IMR-90 (cell line): ENCODE data around the gene SEC24D. TPM values are rescaled to one million over a fixed set of nuclear protein-coding genes. Genes with fewer than 3 reads are reported as not detected.

Experiments used
- ATAC-seq: fragments of 200-7000 bp; cut with Tn5 transposase; 2 replicates; pipeline ENCODE4 v1.9.1; 2020; ENCODE audit warnings: low read depth, mild to moderate bottlenecking, moderate library complexity
- BruUV-seq: library from RNA; stranded (reverse); fragments of 400-500 nt; replicated peaks from 2 replicates; lab custom pipeline; 2021; lab: Mats Ljungman, UMichigan
- CTCF ChIA-PET: fragments of 300-600 bp; formaldehyde crosslinking; extraction: SDS; loops from one replicate; lab custom pipeline; 2021; ENCODE audit warnings: antibody characterized with exemption; lab: Yijun Ruan, JAX
- POLR2A ChIA-PET: fragments of 300-600 bp; sonication (Branson Sonifier 250); formaldehyde crosslinking; loops from one replicate; lab custom pipeline; 2022; ENCODE audit warnings: antibody characterized with exemption; ENCODE audit not compliant: unreplicated experiment; lab: Charles Lee
- DNase-seq: peaks from one replicate; pipeline ENCODE4 v3.0.0; 2013
- H2AFZ ChIP-seq: replicated peaks from 2 replicates; pipeline ENCODE3; 2013; ENCODE audit warnings: low read length, mild to moderate bottlenecking; ENCODE audit not compliant: poor library complexity
- H2AK5ac ChIP-seq: 2 replicates; pipeline ENCODE4 v1.6.1; 2013; ENCODE audit warnings: low read depth, low read length, inconsistent platforms
- H2AK9ac ChIP-seq: replicated peaks from 2 replicates; pipeline ENCODE3; 2013; ENCODE audit warnings: mild to moderate bottlenecking, low read depth, low read length, moderate library complexity; ENCODE audit not compliant: poor library complexity
- H2BK120ac ChIP-seq: 2 replicates; pipeline ENCODE4 v1.6.1; 2013; ENCODE audit warnings: low read depth, low read length, inconsistent platforms
- H2BK15ac ChIP-seq: 3 replicates; pipeline ENCODE4 v1.6.1; 2013; ENCODE audit warnings: low read depth, low read length, inconsistent platforms
- H2BK20ac ChIP-seq: 2 replicates; pipeline ENCODE4 v1.6.1; 2013; ENCODE audit warnings: low read depth, mild to moderate bottlenecking, inconsistent platforms, low read length, moderate library complexity
- H2BK5ac ChIP-seq: 2 replicates; pipeline ENCODE4 v1.6.1; 2013; ENCODE audit warnings: mild to moderate bottlenecking, low read depth, low read length, inconsistent platforms; ENCODE audit not compliant: poor library complexity, severe bottlenecking
- H3K14ac ChIP-seq: replicated peaks from 2 replicates; pipeline ENCODE4 v1.6.1; 2013; ENCODE audit warnings: low read depth, low read length, inconsistent platforms
- H3K18ac ChIP-seq: 2 replicates; pipeline ENCODE4 v1.6.1; 2013; ENCODE audit warnings: low read depth, low read length, control low read depth
- H3K23ac ChIP-seq: 2 replicates; pipeline ENCODE4 v1.6.1; 2013; ENCODE audit warnings: low read depth, low read length, inconsistent platforms
- H3K27ac ChIP-seq: 2 replicates; pipeline ENCODE4 v1.5.1; 2013; ENCODE audit warnings: mild to moderate bottlenecking, control low read depth, low read length; ENCODE audit not compliant: insufficient read depth
- H3K27me3 ChIP-seq: 2 replicates; pipeline ENCODE4 v1.6.1; 2013; ENCODE audit warnings: low read length; ENCODE audit not compliant: control insufficient read depth, insufficient read depth
- H3K36me3 ChIP-seq: 2 replicates; pipeline ENCODE4 v1.6.1; 2013; ENCODE audit warnings: low read length, mixed read lengths; ENCODE audit not compliant: control insufficient read depth, insufficient read depth
- H3K4ac ChIP-seq: 2 replicates; pipeline ENCODE4 v1.6.1; 2013; ENCODE audit warnings: low read depth, low read length, inconsistent platforms
- H3K4me1 ChIP-seq: 2 replicates; pipeline ENCODE4 v1.6.1; 2013; ENCODE audit warnings: low read length, mixed read lengths; ENCODE audit not compliant: control insufficient read depth, insufficient read depth
- H3K4me2 ChIP-seq: 2 replicates; pipeline ENCODE4 v1.6.1; 2013; ENCODE audit warnings: low read depth, mild to moderate bottlenecking, control low read depth, low read length, moderate library complexity
- H3K4me3 ChIP-seq: 2 replicates; pipeline ENCODE4 v1.5.1; 2013; ENCODE audit warnings: low read depth, mild to moderate bottlenecking, control low read depth, low read length, moderate library complexity; ENCODE audit not compliant: insufficient read depth
- H3K56ac ChIP-seq: 2 replicates; pipeline ENCODE4 v1.6.1; 2013; ENCODE audit warnings: low read length, inconsistent platforms; ENCODE audit not compliant: insufficient read depth; ENCODE audit errors: extremely low read depth
- H3K79me1 ChIP-seq, 2 experiments: 2 replicates each; pipeline ENCODE4 v1.6.1; 2013; ENCODE audit warnings: low read length in 2 of 2, inconsistent platforms in 1 of 2, low read depth in 1 of 2
- H3K9ac ChIP-seq: 2 replicates; pipeline ENCODE4 v1.6.1; 2013; ENCODE audit warnings: low read depth, low read length, control low read depth
- H3K9me1 ChIP-seq: 2 replicates; pipeline ENCODE4 v1.6.1; 2013; ENCODE audit warnings: low read length, inconsistent platforms; ENCODE audit not compliant: insufficient read depth
- H3K9me3 ChIP-seq: 2 replicates; pipeline ENCODE4 v1.6.1; 2013; ENCODE audit warnings: low read length; ENCODE audit not compliant: control insufficient read depth, insufficient read depth
- H4K20me1 ChIP-seq: 2 replicates; pipeline ENCODE4 v1.6.1; 2013; ENCODE audit warnings: low read length, inconsistent platforms; ENCODE audit not compliant: insufficient read depth
- H4K5ac ChIP-seq: 2 replicates; pipeline ENCODE4 v1.6.1; 2013; ENCODE audit warnings: mild to moderate bottlenecking, low read depth, low read length, control low read depth
- H4K8ac ChIP-seq, 2 experiments: 2 replicates each; pipeline ENCODE4 v1.6.1; 2013; ENCODE audit warnings: low read depth in 2 of 2, low read length in 2 of 2, control low read depth in 1 of 2, inconsistent platforms in 1 of 2
- H4K91ac ChIP-seq: 2 replicates; pipeline ENCODE4 v1.6.1; 2013; ENCODE audit warnings: low read depth, low read length, inconsistent platforms; ENCODE audit not compliant: insufficient read depth
- BHLHE40 ChIP-seq: fragments of 150-350 bp; IDR thresholded peaks from 2 replicates; pipeline ENCODE4 v1.6.1; 2016; ENCODE audit warnings: mild to moderate bottlenecking, low read depth, low read length
- CEBPB ChIP-seq: IDR thresholded peaks from 2 replicates; pipeline ENCODE4 v1.6.1; 2012; ENCODE audit warnings: low read depth, low read length, improper control_type of control experiment
- CHD1 ChIP-seq: IDR thresholded peaks from 2 replicates; pipeline ENCODE4 v1.6.1; 2012; ENCODE audit warnings: low read depth, low read length, improper control_type of control experiment
- CTCF ChIP-seq: conservative IDR thresholded peaks from 2 replicates; pipeline ENCODE4 v1.5.1; 2012; ENCODE audit warnings: mild to moderate bottlenecking, low read depth, low read length, improper control_type of control experiment
- FOS ChIP-seq: fragments of 150-350 bp; IDR thresholded peaks from 2 replicates; pipeline ENCODE4 v1.6.1; 2016; ENCODE audit warnings: low read depth, low read length
- MAFK ChIP-seq: IDR thresholded peaks from 2 replicates; pipeline ENCODE4 v1.6.1; 2012; ENCODE audit warnings: low read depth, low read length, improper control_type of control experiment
- MAZ ChIP-seq: IDR thresholded peaks from 2 replicates; pipeline ENCODE4 v1.6.1; 2012; ENCODE audit warnings: low read depth, mild to moderate bottlenecking, low read length, improper control_type of control experiment, moderate library complexity, borderline replicate concordance
- MXI1 ChIP-seq: IDR thresholded peaks from 2 replicates; pipeline ENCODE4 v1.6.1; 2012; ENCODE audit warnings: low read depth, mild to moderate bottlenecking, low read length, moderate library complexity, borderline replicate concordance
- NFE2L2 ChIP-seq: fragments of 150-350 bp; IDR thresholded peaks from 2 replicates; pipeline ENCODE4 v1.6.1; 2016; ENCODE audit warnings: low read depth, mild to moderate bottlenecking, low read length
- POLR2A ChIP-seq: IDR thresholded peaks from 2 replicates; pipeline ENCODE4 v1.6.1; 2012; ENCODE audit warnings: mild to moderate bottlenecking, low read depth, low read length
- RAD21 ChIP-seq: IDR thresholded peaks from 2 replicates; pipeline ENCODE4 v1.6.1; 2012; ENCODE audit warnings: low read length, improper control_type of control experiment
- RFX5 ChIP-seq: IDR thresholded peaks from 2 replicates; pipeline ENCODE4 v1.8.0; 2012; ENCODE audit warnings: low read depth, mild to moderate bottlenecking, low read length, moderate library complexity
- SMC3 ChIP-seq: fragments of 150-350 bp; IDR thresholded peaks from 2 replicates; pipeline ENCODE4 v1.6.1; 2016; ENCODE audit warnings: low read depth, mild to moderate bottlenecking, antibody characterized with exemption, low read length, moderate library complexity
- WGBS, 2 experiments: methylation state at CpG; one replicate each; pipeline versions ENCODE4 v1.1.5 to v1.1.7; 2013; ENCODE audit warnings: missing lambda C conversion rate in 2 of 2; ENCODE audit not compliant: insufficient read length in 1 of 2; ENCODE audit errors: extremely low coverage in 2 of 2; 5-methylcytosine and 5-hydroxymethylcytosine counted together
- dilution Hi-C: fragments of 300-500 bp; cut with HindIII; formaldehyde crosslinking; loops from one replicate; pipeline ENCODE4 v1.14.3; 2018; ENCODE audit warnings: low sequenced_read_pairs; ENCODE audit not compliant: unreplicated experiment
- in situ Hi-C: fragments of 300-500 bp; cut with MboI; formaldehyde crosslinking; loops from 3 replicates; pipeline ENCODE4 v1.14.3; 2019; ENCODE audit warnings: low sequenced_read_pairs, inconsistent platforms, mixed read lengths
- intact Hi-C: fragments of 100-400 bp; cut with micrococcal nuclease; formaldehyde crosslinking; loops from 2 replicates; pipeline ENCODE4 v1.10.0; 2022
- polyA plus RNA-seq, 3 experiments: library from polyadenylated mRNA; depleted of rRNA; stranded (reverse); fragments of >200 nt; gene quantifications; 2 replicates each; pipeline ENCODE4 v1.2.3, GENCODE V29; 2012; ENCODE audit warnings: low replicate concordance in 1 of 3
- total RNA-seq: library from RNA; depleted of rRNA; stranded (reverse); fragments of >200 nt; gene quantifications from 2 replicates; pipeline ENCODE4 v1.2.3, GENCODE V29; 2012
- TF ChIP-seq, protein P1 (sequence below): fragments of 150-350 bp; IDR thresholded peaks from 2 replicates; pipeline ENCODE4 v1.6.1; 2017; ENCODE audit warnings: mild to moderate bottlenecking, antibody characterized with exemption, low read length, low read depth
- TF ChIP-seq, protein P2 (sequence below): fragments of 150-350 bp; IDR thresholded peaks from 2 replicates; pipeline ENCODE4 v1.6.1; 2016; ENCODE audit warnings: low read depth, mild to moderate bottlenecking, low read length, moderate library complexity, borderline replicate concordance

The SEC24D gene
- total and polyA plus RNA-seq, 2 of the 4 experiments (the other 2 are of a cell fraction): 93.2 to 111 TPM

DNA sequence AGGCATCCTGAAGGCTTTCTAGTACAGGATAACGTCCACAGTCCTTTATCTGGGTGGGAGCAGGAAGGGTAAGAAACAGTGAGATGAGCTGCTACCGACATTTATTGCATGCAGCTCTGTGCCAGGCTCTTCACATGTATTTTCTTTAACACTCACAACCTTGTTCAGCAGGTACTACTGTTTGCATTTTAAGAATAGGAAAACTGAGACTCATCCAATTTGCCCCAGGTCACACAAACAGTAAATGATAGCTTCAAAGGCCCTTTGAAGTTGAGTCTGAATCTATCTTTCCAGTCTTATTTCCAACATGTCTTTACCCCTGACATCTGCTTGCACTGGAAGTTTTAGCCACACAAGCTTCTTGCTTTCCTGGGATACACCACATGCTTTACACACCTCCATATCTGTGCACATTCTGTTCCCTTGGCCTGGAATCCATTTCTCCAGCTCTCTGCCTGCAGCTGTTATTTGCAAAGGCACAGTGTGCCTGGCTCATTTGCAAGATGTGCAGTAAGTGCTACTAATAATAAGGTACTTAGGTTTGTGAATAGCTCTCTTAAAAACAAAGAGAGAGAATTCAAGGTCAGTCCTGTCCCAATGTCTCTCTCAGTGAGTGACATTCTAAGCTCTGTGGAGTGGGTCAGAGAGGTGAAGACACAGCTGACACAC lies 89.5 kb downstream of the SEC24D start:
- H3K27ac ChIP-seq: no peak overlapping the region
- no peaks in the 10 kb centered on the region for H3K9me3 ChIP-seq
- no peak overlapping the region for H4K8ac ChIP-seq
- H3K79me1 ChIP-seq: peaks cover 24 to 57% of the 10 kb centered on the region in 2 experiments
- H3K4me2 ChIP-seq: no peak overlapping the region
- H2BK5ac ChIP-seq: no peak overlapping the region
- ATAC-seq (no peak), DNase-seq (no peak)
- no peak overlapping the region for H3K18ac ChIP-seq
- no peak overlapping the region for H4K91ac ChIP-seq
- no TSS peak for BruUV-seq
- peaks cover 9% of the 10 kb centered on the region for H3K4me1 ChIP-seq
- peaks cover 22% of the 10 kb centered on the region; the same call in 1 of the 2 replicates for H4K20me1 ChIP-seq
- H2AFZ ChIP-seq: no peak overlapping the region
- CTCF ChIA-PET: interaction anchor here (0.5 kb wide), 1 partner anchor 16 kb away, joined by 3 read pairs; no protein-coding TSS in a partner anchor
- H2BK120ac ChIP-seq: no peak overlapping the region
- H2AK9ac ChIP-seq: no peak overlapping the region
- peaks cover 6% of the 10 kb centered on the region; the same call in 1 of the 2 replicates for H3K9me1 ChIP-seq
- H2BK20ac ChIP-seq: no peak overlapping the region
- WGBS, 2 experiments: no CpG with 5 or more reads among the region's 2 CpGs
- no peaks in the 10 kb centered on the region for H3K27me3 ChIP-seq
- dilution Hi-C loops: no loop called here
- in situ Hi-C loops: loop anchor here (10.0 kb wide), 1 partner anchor 228 kb away; no protein-coding TSS in a partner anchor
- no peak overlapping the region for H3K14ac ChIP-seq
- H3K56ac ChIP-seq: no peak overlapping the region
- peaks cover 49% of the 10 kb centered on the region for H3K36me3 ChIP-seq
- no peak overlapping the region for H2BK15ac ChIP-seq
- no peak overlapping the region for H2AK5ac ChIP-seq
- H3K4me3 ChIP-seq: no peak overlapping the region
- no peak overlapping the region for H4K5ac ChIP-seq
- H3K9ac ChIP-seq: no peak overlapping the region
- POLR2A ChIA-PET: no interaction called here
- intact Hi-C loops: no loop called here
- H3K23ac ChIP-seq: peak overlapping the region; percentile 49; the same call in 1 of the 2 replicates
- no peak overlapping the region for H3K4ac ChIP-seq
- TF ChIP-seq NFE2L2: no peak
- TF ChIP-seq, protein P1, sequence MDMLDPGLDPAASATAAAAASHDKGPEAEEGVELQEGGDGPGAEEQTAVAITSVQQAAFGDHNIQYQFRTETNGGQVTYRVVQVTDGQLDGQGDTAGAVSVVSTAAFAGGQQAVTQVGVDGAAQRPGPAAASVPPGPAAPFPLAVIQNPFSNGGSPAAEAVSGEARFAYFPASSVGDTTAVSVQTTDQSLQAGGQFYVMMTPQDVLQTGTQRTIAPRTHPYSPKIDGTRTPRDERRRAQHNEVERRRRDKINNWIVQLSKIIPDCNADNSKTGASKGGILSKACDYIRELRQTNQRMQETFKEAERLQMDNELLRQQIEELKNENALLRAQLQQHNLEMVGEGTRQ: no peak
- TF ChIP-seq FOS: no peak
- no peak for TF ChIP-seq RFX5
- TF ChIP-seq, protein P2, sequence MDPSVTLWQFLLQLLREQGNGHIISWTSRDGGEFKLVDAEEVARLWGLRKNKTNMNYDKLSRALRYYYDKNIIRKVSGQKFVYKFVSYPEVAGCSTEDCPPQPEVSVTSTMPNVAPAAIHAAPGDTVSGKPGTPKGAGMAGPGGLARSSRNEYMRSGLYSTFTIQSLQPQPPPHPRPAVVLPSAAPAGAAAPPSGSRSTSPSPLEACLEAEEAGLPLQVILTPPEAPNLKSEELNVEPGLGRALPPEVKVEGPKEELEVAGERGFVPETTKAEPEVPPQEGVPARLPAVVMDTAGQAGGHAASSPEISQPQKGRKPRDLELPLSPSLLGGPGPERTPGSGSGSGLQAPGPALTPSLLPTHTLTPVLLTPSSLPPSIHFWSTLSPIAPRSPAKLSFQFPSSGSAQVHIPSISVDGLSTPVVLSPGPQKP: no peak
- TF ChIP-seq SMC3: no peak
- TF ChIP-seq CHD1: no peak
- no peak for TF ChIP-seq POLR2A
- TF ChIP-seq RAD21: no peak
- no peak for TF ChIP-seq CTCF
- TF ChIP-seq MAZ: no peak
- TF ChIP-seq MXI1: no peak
- no peak for TF ChIP-seq MAFK
- no peak for TF ChIP-seq CEBPB
- no peak for TF ChIP-seq BHLHE40
